NCI-H345 treated with DMSO at 0.1 percent for 48 hours (cell line): ENCODE data around the gene FOXL1.

Experiments used
- DNase-seq: peaks from one replicate; lab custom pipeline; 2025; ENCODE audit not compliant: unreplicated experiment; lab: John Stamatoyannopoulos, UW

FOXL1 gene

DNA sequence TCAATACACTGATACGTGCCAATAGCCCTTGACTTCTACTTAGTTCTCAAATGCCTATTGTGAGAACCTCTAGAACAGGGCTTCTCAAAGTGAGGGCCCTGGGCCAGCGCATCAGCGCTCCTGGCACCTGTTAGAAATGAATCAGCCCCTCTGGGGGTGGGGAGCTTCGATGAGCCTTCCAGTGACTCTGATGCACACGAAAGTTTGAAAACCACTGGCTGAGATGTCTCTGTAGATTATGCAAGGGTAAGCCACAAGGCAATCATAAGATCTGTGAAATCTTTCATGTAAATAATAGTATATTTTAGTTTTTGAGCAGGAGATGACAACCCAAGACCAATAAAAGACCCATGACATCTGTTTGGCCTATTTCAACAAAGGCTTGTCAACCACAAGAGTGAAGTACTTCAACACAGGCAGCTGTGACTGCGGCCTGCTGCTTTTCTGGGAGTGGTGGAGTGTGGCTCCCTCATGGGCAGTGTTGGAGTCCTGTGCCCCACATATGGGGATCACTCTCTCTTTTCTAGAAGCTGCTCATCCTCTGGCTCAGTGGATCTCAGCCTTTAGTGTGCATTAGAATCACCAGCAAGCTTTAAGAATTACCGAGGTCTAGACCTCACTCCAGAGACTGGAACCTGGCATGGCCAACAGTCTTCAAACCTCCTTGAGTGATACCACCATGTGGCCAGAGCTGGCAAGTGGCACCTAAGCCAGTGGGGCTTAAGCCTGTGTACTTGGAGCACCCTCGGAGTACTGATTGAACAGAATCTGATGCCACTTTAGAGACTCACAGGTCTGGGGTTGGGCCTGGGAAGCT, 29.1 kb upstream of the FOXL1 start:
- DNase-seq, result no peak

DNA sequence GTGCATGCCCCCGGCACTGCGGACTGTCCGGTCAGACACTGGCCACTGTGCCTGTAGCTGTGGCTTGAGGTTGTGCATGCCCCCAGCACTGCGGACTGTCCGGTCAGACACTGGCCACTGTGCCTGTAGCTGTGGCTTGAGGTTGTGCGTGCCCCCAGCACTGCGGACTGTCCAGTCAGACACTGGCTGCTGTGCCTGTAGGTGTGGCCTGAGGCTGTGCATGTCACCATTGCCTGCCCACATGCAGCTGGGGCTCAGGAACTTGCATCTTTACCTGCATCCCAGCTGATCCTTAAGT, 28.5 kb upstream of the FOXL1 start:
- no peak for DNase-seq

DNA sequence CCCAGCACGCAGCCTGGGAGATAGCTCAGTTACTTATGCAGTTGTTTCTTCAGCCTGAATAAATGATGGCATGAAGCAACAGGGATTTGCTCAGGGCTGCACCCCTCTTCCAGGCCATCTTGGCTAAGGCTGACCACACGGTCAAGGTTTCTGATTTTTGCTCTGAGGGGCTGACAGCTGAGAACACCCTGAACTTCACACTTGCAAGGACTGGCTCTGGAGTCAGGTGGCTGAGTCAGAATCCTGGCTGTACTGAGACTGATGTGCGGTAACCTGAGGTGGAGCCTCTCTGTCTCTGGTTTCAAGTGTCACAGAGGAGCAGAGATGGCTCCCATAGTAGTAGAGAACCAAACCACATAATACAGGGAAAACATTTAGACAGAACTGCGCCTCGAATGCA, 28.1 kb upstream of the FOXL1 start:
- DNase-seq, result no peak

DNA sequence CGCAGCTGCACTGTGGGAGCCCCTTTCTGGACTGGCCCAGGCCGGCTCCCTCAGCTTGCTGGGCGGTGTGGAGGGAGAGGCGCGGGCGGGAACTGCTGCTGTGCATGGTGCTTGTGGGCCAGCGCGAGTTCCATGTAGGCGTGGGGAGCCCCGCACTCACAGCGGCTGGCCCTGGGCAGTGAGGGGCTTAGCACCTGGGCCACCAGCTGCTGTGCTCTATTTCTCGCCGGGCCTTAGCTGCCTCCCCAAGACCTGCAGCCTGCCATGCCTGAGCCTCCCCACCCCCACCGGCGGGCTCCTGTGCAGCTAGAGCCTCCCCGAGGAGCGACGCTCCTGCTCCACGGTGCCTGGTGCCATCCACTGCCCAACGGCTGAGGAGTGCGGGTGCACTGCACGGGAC, 25.0 kb upstream of the FOXL1 start:
- no peak for DNase-seq

DNA sequence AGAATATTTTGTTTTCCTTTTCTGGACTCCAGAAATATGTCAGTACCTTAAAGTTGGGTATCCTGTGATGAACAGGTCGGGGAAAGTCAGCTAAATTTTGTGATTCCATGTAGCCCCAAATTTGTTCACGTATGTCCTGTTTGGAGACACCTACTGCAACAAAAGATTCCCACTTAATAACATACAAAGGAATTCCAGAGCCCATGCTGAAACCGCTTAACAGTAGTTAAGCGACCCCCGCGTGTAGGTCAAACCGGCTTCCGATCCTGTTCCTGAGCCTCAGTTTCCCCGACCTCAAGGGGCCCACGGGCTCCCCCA, 23.8 kb upstream of the FOXL1 start:
- no peak for DNase-seq

DNA sequence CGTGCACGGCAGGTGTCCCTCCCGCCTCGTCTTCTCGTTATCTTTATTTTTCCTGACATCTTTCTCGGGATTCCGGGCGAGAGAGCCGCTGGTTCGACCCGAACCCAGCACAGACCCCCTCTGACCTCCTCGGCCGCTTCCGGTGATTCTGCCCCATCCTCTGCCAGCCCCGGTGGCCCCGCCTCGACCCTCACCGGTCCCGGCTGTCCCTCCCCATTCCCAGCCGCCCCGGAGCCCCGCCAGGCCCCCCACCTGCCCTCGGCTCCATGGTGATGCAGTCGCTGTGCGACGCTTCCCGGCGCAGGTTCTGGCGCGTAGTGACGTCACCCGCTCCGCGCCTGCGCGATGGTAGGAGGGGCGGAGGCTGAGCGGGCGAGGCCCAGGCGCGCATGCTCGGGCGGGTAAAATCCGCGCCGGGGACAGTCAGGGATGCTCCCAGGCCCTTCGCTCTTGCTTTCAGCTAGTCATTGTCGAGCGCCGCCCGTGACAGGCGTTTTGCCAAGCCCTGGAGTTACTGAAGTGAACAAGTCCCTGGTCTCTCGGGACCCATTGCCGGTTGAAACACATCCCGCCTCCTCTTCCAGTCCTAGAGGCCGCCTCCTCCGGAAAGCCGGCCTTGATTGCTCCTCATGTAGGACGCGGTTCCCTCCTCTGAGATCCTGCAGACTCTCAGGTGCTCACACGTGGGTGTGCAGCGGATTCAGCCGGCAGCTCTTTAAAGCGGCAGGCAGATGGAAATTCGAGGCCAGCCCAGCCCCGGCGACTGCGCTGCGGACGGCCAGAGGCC, 23.2 kb upstream of the FOXL1 start, which contains the start of gene MTHFSD:
MTHFSD (minus strand) TSS at position 319 of the 787 bp plus-strand sequence; CDS start at position 268, 51 bp downstream.
- peak; percentile 40 for DNase-seq

DNA sequence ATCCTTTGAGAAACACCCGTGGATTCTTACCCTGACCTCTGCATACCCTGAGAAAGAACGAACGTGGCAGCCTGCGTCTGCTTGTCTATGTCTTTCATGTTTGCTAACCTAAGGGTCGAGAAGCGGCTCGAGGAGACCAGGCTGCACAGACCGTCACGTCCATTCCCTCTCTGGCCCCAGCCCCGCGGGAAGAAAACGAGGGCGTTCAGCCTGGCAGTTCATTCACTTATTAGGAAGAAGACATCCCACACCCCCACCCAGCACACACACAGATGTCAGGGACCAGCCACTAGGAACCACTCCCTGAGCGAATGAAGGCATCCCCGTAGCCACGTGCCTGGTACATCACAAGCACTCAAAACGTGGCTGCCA, 22.7 kb upstream of the FOXL1 start:
- DNase-seq, result no peak

DNA sequence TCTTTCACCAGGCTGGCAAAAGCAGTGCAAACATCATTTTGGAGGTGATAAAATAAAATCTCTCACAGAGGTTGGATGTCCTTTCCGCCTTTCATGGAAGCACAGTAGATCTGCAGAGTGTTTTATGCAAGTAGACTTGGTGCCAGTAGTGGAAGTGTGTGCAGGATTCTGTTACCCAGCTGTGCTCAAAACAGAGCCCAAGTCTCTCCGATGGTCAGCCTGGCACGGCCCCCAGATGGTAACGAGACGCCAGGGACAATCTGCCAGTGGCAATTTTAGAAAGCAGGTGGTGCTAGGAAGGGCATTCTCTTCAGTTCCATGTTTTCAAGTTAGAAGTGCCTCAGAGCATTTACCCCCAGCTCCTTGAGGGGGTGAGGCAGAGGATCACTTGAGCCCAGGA, 21.8 kb upstream of the FOXL1 start:
- DNase-seq, result no peak

DNA sequence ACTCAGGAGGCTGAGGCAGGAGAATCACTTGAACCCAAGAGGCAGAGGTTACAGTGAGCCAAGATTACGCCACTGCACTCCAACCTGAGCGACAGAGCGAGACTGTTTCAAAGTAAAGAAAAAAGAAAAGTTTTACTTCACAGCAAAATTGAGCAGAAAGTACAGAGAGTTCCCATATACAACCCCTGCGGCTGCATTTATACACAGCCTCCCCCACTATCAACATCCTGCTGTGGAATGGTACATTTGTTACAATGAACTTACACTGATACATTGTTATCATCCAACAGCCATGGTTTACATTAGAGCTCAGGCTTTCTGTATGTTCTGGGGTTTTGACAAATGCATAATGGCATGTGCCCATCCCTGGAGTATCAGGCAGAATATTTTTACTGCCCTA, 20.8 kb upstream of the FOXL1 start:
- no peak for DNase-seq

DNA sequence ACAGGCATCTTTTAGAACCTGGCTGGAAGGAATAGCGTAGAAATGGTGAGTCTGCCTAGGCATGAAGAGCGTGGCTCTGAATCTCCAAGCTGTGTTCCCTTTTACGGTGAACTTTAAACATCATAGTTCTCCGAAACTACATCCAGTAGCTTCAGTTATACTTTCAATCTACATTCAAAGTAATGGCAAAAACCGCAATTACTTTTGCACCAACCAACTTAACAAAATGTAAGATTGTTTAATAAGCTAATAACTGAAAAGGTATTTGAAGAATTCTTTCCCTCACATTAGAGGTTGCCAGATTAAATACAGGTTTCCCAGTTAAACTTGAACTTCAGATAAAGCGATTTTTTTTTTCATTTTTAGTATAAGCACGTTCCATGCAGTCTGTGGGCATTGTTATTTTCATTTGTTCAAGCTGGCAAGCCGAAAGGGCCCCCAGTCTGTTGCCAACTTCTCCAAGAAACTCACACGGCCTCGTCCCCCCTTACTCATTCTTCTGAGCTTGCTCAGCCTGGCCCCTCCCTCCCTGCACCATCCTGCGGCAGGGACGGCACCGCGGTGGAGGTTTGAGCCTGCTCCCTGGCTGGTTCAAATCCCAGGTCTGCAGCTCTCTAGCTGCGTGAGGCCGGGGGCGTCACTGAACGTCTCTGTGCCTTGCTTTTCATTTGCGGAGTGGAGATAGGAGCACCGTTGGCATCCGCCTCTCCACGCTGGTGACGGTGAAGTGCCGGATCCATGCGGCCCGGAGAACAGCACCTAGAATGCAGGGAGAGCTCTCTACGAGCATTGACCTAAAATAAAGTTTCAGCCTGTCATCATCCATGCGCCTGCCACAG, 19.8 kb upstream of the FOXL1 start:
- DNase-seq, result no peak

DNA sequence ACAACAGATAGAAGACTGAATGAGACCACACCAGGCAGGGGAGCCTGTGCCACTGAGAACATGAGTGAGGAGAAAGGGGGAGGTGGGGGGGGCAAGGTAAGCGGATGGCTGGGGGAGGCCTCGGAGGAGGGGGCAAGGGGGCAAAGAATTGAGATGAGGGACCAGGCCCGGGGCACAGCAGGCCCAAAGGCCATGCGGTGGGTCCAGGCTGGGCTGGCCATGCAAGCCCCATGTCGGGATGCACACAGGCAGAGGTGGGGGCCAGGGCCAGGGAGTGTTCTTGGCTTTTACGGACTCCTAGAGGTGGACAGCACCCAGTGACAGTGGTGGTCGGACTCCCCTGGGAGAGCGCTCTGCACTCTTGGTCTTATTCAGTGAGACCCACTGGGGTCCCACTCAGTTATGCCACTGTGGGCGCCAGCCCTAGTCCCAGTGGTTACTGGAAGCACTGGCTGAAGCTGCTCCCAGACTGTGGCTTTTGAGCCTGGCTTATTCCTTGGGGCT, 18.5 kb upstream of the FOXL1 start:
- DNase-seq, result no peak

DNA sequence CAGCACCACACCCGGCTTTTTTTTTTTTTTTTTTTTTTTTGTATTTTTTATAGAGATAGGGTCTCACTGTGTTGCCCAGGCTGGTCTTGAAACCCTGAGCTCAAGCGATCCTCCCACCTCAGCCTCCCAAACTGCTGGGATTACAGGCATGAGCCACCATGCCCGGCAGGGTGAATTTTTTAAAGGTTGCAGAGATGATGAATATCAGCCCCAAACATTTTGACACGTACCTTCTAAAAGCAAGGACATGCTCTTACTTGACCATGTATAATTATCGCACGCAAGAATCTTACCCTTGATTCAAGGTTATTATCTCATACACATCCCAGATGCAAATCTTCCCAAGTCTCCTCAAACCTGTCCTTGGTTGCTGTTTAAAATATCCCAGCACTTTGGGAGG, 16.0 kb upstream of the FOXL1 start:
- no peak for DNase-seq

DNA sequence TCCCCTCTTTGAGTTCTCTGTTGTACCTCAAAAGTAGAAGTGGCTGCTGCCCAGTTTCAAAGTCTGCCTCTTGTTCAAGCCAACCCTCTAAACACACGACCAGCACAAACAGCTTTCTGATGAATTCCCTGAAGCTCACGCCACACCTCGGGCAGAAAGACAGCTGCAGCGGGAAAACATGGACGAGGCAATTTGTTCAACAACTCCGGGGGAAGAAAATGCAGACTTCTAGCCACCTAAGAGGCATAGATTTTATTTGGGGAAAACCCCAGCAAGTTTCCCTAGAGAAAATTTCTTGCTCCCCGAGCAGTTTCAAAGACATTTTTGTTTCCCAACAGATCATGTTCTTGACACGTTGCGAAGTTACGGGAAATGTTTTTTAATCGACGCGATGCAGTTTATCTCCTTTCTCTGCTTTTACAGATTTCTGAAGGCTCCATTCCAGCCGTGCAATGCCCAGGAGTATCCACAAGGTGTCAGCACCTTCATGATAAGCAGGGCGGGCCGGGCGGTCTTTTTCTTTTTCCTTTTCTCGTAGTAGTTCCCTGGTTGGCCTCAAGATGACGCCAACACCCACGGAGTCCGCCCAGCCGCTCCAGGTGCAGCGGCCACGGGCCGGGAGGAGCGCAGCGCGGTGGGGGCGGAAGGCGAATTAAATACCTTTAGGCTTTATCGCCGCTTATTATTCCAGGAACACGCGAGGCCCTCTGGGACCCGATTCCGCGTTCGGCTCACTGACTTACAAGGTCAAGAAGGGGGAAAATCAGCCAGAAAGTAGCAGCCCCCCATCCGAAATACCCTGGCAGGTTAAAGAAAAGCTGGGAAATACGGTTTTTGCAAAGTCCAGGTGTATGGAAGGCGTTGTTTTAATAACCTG, 14.6 kb upstream of the FOXL1 start:
- peak; percentile 55 for DNase-seq

DNA sequence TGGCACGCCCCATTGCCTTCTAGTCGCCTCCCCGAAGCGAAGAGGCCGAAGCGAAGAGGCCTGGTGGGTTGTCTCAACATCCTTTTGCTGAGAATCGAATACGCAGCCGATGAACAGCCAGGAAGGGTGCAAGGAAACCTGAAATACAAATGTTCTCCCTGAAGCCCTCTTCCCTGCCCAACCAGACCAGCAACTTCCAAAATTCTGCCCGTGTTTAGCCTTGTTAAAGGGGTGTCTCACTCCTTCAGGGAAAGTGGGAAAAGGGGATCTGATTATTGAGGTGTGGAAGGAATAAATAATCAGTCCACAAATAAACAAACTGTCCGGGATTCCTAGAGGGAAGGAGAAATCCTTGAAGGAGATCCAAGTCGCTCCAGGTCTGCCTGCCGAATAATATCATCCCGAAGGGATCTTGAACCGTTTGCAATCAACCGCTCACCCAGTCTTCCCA, 13.1 kb upstream of the FOXL1 start:
- no peak for DNase-seq

DNA sequence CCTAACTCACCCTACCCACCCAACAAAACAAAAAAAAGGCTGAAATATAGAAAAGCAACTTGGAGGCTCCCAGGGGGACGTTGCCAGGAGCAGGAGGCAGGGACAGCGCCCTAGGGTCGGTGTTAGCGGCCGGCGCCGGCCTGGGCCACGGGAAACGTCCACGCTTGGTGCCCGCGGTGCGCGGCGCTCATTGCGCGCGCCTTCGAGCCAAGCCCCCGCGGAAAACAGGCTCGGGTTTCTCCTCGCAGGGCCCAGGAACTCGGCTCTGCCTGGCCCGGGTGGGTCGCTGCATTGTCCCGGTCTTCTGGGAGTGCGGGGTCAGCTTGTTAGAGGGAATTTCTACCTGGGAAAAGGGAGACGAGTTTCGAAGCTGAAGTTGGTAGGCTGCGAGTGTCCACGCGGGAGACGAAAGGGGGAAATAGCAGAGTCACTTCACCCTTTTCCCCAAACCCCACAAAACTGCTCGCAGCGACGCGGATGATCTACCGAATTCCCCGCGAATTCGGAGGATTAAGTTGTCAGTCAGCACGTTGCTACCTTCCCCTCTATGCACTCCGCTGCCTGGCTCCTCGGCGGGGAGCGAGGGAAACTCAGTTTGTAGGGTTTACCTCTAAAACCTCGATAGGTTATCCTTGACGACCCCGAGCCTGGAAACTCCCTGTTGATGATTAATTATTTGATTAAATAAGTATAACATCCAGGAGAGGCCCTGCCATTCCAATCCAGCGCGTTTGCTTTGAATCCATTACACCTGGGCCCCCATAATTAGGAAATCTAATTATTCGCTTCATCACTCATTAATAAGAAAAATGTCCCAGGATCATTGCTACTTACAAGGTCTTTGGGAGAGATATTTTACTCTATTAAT, 12.5 kb upstream of the FOXL1 start:
- no peak for DNase-seq

DNA sequence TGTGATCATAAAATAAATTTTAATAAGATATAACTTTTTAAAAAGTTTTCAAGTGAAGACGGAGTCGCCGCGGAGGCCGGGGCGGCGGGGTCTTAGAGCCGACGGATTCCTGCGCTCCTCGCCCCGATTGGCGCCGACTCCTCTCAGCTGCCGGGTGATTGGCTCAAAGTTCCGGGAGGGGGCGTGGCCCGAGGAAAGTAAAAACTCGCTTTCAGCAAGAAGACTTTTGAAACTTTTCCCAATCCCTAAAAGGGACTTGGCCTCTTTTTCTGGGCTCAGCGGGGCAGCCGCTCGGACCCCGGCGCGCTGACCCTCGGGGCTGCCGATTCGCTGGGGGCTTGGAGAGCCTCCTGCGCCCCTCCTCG, 11.8 kb upstream of the FOXL1 start, which contains the start of gene FOXC2:
FOXC2 (plus strand) TSS at position 229 of the 365 bp plus-strand sequence. CDS start 507 bp downstream, outside the sequence.
- DNase-seq, result no peak

DNA sequence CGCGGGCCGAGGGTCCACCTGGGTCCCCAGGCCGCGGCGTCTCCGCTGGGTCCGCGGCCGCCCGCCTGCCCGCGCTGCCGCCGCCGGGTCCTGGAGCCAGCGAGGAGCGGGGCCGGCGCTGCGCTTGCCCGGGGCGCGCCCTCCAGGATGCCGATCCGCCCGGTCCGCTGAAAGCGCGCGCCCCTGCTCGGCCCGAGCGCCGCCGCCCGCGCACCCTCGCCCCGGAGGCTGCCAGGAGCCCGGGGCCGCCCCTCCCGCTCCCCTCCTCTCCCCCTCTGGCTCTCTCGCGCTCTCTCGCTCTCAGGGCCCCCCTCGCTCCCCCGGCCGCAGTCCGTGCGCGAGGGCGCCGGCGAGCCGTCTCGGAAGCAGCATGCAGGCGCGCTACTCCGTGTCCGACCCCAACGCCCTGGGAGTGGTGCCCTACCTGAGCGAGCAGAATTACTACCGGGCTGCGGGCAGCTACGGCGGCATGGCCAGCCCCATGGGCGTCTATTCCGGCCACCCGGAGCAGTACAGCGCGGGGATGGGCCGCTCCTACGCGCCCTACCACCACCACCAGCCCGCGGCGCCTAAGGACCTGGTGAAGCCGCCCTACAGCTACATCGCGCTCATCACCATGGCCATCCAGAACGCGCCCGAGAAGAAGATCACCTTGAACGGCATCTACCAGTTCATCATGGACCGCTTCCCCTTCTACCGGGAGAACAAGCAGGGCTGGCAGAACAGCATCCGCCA, 11.2 kb upstream of the FOXL1 start:
- no peak for DNase-seq

DNA sequence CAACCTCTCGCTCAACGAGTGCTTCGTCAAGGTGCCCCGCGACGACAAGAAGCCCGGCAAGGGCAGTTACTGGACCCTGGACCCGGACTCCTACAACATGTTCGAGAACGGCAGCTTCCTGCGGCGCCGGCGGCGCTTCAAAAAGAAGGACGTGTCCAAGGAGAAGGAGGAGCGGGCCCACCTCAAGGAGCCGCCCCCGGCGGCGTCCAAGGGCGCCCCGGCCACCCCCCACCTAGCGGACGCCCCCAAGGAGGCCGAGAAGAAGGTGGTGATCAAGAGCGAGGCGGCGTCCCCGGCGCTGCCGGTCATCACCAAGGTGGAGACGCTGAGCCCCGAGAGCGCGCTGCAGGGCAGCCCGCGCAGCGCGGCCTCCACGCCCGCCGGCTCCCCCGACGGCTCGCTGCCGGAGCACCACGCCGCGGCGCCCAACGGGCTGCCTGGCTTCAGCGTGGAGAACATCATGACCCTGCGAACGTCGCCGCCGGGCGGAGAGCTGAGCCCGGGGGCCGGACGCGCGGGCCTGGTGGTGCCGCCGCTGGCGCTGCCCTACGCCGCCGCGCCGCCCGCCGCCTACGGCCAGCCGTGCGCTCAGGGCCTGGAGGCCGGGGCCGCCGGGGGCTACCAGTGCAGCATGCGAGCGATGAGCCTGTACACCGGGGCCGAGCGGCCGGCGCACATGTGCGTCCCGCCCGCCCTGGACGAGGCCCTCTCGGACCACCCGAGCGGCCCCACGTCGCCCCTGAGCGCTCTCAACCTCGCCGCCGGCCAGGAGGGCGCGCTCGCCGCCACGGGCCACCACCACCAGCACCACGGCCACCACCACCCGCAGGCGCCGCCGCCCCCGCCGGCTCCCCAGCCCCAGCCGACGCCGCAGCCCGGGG, 10.4 kb upstream of the FOXL1 start:
- no peak for DNase-seq
